HFFc6 (cell line): ENCODE measurements around the gene NAV2. TPM values are rescaled to one million over a fixed set of nuclear protein-coding genes. Genes with fewer than 3 reads are reported as not detected.

Experiments used
- DNase-seq: peaks from one replicate; pipeline ENCODE4 v3.0.0-alpha.2; 2018
- H3K27ac Mint-ChIP-seq: 2 replicates; pipeline ENCODE4 v1.8.0; 2020; ENCODE audit warnings: mild to moderate bottlenecking, mixed read lengths
- H3K27me3 Mint-ChIP-seq: 2 replicates; pipeline ENCODE4 v1.8.0; 2021; ENCODE audit warnings: mild to moderate bottlenecking, moderate library complexity, mixed read lengths; ENCODE audit not compliant: insufficient read depth
- H3K36me3 Mint-ChIP-seq: 2 replicates; pipeline ENCODE4 v1.8.0; 2021; ENCODE audit warnings: low read depth, mixed read lengths
- H3K4me1 Mint-ChIP-seq: 2 replicates; pipeline ENCODE4 v1.8.0; 2020; ENCODE audit warnings: low read depth, mixed read lengths
- H3K4me3 Mint-ChIP-seq: 2 replicates; pipeline ENCODE4 v1.8.0; 2020; ENCODE audit warnings: mild to moderate bottlenecking, moderate library complexity, mixed read lengths
- H3K9me3 Mint-ChIP-seq: 2 replicates; pipeline ENCODE4 v1.8.0; 2020; ENCODE audit warnings: mild to moderate bottlenecking, mixed read lengths
- total RNA-seq, 6 experiments: library from RNA; stranded (reverse); fragmentation: NEBNext Ultra II Directional; extraction: Animal tissue kit (Norgen Biotek cat#: 25700); gene quantifications; 2 replicates in 1 of 6; 3 replicates in 5 of 6; pipeline ENCODE4 v1.2.3, GENCODE V29; 2021
- TF ChIP-seq, protein P1 (sequence below): fragments of 200-600 bp; sonication (generic); IDR thresholded peaks from 2 replicates; pipeline ENCODE4 v1.5.0; 2021; ENCODE audit warnings: antibody characterized with exemption, mild to moderate bottlenecking

Gene NAV2
- total RNA-seq, 6 experiments from 2014 or later: 12.4 to 34.9 (median 31.8) TPM

DNA sequence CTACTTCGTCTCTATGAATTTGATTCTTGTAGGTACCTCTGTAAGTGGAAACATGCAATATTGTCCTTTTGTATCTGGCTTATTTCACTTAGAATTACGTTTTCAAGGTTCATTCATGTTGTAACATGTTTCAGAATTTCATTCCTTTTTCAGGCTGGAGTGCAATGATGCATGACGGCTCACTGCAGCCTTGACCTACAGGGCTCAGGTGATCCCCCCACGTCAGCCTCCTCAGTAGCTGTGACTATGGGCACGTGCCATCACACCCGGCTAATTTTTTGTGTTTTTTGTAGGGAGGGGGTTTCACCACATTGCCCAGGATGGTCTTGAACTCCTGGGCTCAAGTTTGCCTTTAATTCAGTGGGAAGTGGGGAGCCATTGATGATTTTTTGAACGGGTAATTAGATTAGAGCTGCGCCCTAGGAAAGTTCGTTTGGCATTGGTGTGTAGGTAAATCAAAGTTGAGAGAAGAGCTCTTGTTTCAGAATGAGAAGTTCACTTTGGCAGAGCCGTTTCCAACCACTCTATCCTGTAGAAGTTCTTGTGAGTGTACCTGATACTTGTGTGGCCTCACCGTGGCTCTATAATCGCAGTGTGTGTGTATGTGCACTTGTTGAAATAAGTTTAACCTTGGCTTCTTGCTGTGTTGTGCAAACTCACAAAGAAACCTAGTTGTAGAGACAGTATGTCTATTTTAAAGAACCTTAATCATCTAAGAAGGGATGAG, 115.9 kb downstream of the NAV2 start:
- no peaks in the 10 kb centered on the region for H3K9me3 Mint-ChIP-seq
- TF ChIP-seq, protein P1, sequence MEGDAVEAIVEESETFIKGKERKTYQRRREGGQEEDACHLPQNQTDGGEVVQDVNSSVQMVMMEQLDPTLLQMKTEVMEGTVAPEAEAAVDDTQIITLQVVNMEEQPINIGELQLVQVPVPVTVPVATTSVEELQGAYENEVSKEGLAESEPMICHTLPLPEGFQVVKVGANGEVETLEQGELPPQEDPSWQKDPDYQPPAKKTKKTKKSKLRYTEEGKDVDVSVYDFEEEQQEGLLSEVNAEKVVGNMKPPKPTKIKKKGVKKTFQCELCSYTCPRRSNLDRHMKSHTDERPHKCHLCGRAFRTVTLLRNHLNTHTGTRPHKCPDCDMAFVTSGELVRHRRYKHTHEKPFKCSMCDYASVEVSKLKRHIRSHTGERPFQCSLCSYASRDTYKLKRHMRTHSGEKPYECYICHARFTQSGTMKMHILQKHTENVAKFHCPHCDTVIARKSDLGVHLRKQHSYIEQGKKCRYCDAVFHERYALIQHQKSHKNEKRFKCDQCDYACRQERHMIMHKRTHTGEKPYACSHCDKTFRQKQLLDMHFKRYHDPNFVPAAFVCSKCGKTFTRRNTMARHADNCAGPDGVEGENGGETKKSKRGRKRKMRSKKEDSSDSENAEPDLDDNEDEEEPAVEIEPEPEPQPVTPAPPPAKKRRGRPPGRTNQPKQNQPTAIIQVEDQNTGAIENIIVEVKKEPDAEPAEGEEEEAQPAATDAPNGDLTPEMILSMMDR: no peak
- no peak overlapping the region for H3K4me3 Mint-ChIP-seq
- H3K27ac Mint-ChIP-seq: no peak overlapping the region
- no peaks in the 10 kb centered on the region; the same call in 1 of the 2 replicates for H3K27me3 Mint-ChIP-seq
- peaks cover 10% of the 10 kb centered on the region for H3K4me1 Mint-ChIP-seq
- H3K36me3 Mint-ChIP-seq: peaks cover 28% of the 10 kb centered on the region
- no peak for DNase-seq

DNA sequence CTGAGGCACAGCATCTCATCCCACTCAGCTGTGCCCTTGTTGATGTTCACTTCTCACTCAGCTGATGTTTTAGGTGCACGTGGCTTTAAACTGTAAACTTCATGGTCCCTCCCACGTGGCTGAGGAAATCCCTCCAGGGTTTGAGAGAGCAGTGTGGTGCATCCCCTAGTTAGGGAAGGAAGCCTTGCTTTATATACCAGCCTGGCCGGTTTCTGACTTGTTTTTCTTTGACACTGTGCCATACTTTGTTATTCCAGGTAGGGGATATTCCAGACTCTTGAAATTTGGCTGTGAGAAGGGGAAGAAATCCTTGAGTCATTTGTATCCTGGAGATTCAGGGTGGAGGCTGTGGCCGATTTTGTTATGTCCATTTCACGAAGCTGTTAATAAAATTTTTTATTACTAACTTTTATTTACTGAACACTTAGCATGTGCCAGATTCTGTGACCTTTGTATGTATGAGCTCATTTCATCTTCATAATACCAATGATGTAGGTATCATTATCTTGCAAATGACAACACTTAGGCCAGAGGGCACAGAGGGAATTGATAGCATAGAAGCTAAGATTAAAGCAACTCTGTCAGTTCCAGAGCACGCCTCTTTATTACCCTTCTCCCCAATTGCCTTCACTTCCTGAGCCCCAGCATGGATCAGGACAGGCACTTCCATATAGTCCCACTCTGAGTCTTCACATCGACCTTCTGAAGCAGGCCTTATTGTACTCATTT, 116.6 kb downstream of the NAV2 start:
- Mint-ChIP-seq H3K27me3 (no peaks in the 10 kb centered on the region; the same call in 1 of the 2 replicates), H3K4me3 (no peak overlapping the region), H3K36me3 (peaks cover 36% of the 10 kb centered on the region), H3K4me1 (peaks cover 10% of the 10 kb centered on the region), H3K9me3 (no peaks in the 10 kb centered on the region; the same call in 1 of the 2 replicates), H3K27ac (no peak overlapping the region)
- TF ChIP-seq, protein P1: no peak
- no peak for DNase-seq

DNA sequence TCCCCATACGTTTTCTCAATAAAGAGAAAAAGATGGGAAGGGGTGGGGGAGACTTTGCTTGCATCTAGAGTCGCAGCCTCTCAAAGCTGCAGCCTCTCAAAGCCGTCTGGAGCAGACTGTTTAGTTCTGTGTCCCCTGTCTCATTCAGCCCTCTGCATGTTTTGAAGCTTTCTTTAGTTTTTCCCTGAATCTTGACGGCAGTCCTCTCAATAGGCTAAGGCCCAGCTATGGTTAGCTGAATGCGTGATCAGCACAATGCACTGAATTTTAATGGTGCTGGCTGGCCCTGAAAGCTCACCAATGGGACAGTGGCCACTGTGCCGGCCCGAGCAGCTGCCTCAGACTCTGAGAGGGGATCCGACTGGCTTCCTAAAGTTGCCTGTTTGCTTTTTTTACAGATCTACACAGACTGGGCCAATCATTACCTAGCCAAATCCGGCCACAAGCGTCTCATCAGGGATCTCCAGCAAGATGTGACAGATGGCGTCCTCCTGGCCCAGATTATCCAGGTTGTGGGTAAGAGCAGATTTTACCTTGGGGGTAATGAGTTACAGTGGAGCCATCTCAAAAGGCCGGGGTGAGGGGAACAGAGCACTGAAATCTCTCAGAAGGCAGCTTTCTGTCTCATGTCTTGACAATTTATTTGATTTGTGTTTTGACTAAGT, 119.6 kb downstream of the NAV2 start:
- no peak for DNase-seq
- Mint-ChIP-seq H3K27me3 (no peaks in the 10 kb centered on the region; the same call in 1 of the 2 replicates), H3K36me3 (peaks cover 48% of the 10 kb centered on the region), H3K4me1 (no peaks in the 10 kb centered on the region), H3K9me3 (no peaks in the 10 kb centered on the region; the same call in 1 of the 2 replicates), H3K4me3 (no peak overlapping the region), H3K27ac (no peak overlapping the region)
- TF ChIP-seq, protein P1: no peak

DNA sequence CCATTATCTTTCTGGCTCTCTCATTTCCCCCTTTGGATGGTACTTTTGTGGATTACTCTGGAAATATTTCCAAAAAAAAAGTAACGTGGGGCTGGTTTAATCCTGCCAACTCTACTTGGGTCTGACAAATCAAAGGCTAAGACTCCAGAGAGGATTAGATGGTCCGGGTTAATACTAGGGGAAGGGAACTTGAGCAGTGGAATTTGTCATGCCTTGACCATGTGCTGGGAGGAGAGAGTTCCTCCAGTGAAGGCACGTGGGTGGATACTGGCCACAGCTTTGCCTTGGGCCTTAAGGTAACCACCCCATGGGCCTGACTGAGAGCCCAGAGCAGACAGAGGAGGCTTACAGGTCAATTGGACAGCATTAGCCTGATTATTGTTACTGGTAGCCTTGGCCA, 120.3 kb downstream of the NAV2 start:
- Mint-ChIP-seq H3K9me3 (no peaks in the 10 kb centered on the region; the same call in 1 of the 2 replicates), H3K4me3 (no peak overlapping the region), H3K27me3 (no peaks in the 10 kb centered on the region; the same call in 1 of the 2 replicates), H3K27ac (no peak overlapping the region), H3K4me1 (no peaks in the 10 kb centered on the region), H3K36me3 (peaks cover 48% of the 10 kb centered on the region)
- TF ChIP-seq, protein P1: no peak
- DNase-seq: no peak

DNA sequence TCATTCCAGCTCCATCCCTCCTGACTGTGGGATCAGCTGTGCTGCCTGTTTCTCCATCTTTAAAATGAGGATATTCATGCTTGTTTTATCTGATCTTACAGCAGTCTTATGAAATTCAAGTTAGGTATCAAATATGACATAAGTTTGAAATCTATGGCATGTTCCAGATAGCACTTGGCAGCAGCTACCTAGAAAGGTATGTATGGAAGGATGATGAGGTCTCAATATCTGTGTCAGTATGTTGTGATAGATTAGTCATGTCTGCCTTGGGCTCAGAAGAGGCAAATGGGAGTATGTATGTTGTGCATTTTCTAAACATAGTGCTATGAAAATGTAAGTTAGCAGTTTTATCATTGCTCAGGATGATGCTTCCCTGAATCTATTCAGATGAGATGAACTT, 122.1 kb downstream of the NAV2 start:
- TF ChIP-seq, protein P1: no peak
- H3K27ac Mint-ChIP-seq: no peak overlapping the region; the same call in 1 of the 2 replicates
- no peak for DNase-seq

More for the DNA sequence above, 122.1 kb downstream of the NAV2 start:
- Mint-ChIP-seq H3K9me3 (no peaks in the 10 kb centered on the region; the same call in 1 of the 2 replicates), H3K4me3 (no peak overlapping the region), H3K4me1 (peaks cover 7% of the 10 kb centered on the region; the same call in 1 of the 2 replicates), H3K36me3 (peaks cover 53% of the 10 kb centered on the region), H3K27me3 (no peaks in the 10 kb centered on the region; the same call in 1 of the 2 replicates)
